Measurements from ENCODE around the gene AIFM2.

GRCh38 chr10:70148516-70148915, 15.9 kb upstream of the AIFM2 start:
- TF ChIP-seq, protein P1, sequence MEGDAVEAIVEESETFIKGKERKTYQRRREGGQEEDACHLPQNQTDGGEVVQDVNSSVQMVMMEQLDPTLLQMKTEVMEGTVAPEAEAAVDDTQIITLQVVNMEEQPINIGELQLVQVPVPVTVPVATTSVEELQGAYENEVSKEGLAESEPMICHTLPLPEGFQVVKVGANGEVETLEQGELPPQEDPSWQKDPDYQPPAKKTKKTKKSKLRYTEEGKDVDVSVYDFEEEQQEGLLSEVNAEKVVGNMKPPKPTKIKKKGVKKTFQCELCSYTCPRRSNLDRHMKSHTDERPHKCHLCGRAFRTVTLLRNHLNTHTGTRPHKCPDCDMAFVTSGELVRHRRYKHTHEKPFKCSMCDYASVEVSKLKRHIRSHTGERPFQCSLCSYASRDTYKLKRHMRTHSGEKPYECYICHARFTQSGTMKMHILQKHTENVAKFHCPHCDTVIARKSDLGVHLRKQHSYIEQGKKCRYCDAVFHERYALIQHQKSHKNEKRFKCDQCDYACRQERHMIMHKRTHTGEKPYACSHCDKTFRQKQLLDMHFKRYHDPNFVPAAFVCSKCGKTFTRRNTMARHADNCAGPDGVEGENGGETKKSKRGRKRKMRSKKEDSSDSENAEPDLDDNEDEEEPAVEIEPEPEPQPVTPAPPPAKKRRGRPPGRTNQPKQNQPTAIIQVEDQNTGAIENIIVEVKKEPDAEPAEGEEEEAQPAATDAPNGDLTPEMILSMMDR (IDR thresholded peaks at IDR 0.05) = no peak
- TF ChIP-seq POLR2A (IDR thresholded peaks at IDR 0.05) = no peak
